ELR (cell line): Measurements from ENCODE around the gene CRHR2.

ENCODE experiments used
- DNase-seq: peaks from one replicate; pipeline ENCODE4 v3.0.0-alpha.2; 2015; ENCODE audit warnings: low read depth

The CRHR2 gene

DNA sequence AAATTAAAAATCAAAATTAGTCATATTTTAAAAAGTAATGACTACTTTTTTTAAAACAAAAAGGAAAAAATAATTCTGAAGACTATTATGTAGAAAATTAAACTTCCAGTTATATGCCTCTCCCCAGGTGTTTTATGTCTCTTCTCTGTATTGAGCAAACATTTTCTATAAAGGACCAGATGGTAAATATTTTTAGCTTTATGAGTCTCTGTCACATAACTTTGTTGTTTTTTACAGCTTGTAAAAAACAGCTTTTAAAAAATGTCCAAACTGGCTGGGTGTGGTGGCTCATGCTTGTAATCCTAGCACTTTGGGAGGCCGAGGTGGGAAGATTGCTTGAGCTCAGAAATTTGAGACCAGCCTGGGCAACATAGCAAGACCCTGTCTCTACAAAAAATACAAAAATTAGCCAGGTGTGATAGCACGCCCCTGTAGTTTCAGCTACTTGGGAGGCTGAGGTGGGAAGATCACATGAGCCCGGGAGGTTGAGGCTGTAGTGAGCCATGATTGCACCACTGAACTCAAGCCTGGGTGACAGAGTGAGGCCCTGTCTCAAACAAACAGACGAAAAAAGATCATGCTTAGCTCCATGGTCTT, 64.1 kb downstream of the CRHR2 start:
- no peak for DNase-seq

DNA sequence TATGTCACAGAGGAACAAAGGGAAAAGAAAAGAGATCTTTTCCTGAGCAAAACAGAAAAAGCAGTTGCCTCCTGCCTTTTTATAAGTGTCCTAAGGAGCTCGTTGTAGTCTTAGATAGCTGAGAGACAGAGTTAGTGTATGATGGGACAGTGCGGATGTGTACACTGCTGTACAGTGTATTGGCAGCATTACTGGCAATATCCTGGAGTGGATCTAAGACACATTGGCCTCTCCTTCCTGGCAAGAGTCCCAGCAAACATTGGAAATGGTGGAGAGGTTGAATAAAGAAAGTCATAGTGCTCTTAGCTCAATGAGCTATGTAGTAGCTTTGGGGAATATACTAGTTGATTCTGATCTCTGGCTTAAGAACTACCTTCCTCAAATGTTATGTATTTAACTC, 64.9 kb downstream of the CRHR2 start:
- no peak for DNase-seq

DNA sequence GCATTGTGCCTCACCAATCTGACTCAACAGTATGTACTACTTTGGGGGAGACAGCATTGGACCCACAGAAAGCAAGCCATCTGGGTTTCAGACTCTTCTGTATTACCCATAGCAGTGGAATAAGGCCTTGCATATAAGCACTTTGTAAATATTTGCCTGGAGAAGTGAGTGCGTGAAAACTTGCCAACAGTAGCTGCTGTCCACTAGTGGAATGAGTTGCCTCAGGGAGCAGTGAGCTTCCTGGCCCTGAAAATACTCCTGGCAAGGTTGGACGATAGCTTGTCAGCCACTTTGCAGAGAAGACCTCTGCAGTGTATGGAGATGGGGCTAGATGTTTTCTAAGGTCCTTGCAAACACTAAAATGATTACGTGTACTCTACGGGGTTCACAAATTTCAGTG, 65.9 kb downstream of the CRHR2 start:
- DNase-seq: no peak

DNA sequence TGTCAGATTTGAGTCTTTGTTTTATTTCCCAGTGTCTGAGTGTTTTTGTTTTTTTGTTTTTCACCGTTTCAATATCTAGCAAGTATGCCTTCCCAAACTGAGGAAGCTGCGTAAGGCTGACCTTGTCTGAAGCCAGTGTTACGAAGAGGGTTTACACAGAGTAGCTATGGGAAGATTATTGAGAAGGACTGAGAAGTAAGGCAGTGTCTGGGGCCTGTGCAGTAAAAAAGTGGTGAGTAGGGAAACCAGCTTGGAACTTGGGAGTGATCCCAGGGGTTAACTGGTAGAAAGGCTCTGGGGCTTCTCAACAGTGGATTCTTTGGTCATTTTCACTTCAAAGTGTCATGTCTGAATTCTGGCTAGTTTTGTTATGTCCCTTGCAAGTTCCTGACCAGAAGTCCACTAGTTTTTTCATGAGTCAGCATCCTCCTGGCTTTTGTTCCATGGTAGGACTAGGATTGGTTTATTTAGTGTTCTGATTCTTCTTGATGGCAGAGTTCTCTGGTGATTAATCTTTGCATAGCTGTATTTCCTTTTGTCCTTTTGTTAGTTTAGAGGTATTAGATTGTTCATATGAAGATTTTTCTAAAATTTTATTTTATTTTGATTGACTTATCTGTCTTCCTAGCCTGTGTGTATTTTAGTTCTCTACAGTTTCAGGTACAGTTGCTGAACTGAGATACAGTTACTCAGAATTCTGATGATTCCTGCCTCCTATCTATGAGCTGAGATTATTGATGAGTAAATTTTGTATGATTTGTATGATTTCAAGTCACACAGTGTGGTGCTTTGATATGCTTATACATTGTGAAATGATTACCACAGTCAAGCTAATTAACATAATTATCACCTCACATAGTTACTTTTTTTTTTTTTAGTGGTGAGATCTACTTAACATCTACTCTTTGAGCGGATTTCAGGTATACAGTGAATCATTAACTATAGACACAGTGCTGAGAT, 68.6 kb downstream of the CRHR2 start:
- no peak for DNase-seq

DNA sequence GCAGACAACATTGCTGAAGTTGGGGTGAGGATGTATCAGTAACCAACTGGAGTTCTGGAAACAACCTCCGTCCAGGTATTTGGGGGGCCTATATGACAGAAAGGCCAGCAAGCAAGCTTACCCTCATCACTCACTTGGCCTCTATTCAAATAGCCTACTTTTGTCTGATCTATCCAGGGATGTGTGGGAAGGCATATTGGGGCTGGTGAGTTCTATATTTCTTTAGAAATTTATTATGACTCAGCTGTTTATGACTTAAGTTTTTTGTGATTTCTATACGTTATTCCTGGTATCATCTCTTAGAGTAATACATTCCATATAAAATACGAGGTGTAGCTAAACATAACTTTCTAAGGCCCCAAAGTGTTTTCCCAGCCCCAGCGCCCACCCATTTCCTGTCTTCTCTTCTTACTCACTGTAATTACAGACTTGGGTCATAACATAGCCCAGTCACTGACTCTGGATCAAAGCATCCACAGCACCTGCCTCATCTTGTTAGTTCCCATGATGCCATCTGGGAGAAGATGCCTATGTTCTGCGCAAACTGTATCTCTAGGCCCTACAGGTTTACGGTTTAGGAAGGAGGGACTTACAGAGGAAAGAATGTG, 69.5 kb downstream of the CRHR2 start:
- peak; percentile 74 for DNase-seq

DNA sequence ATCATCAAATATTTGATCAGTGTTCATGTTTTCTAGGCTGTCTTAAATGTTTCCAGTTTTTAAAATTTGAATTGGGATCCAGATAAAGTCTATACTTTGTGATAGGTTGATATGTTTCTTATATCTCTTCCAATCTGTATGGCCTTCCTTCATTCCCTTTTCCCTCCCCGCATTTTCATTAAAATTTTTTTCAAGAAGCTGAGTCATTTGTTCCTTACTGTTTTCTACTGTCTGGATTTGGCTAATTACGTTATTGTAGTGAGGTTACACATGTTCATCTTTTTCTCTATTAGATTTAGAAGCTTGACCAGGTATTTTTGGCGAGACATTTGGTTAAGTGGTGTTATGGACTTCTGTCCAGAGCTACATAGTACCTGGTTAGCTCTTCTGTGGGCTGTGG, 76.4 kb downstream of the CRHR2 start:
- no peak for DNase-seq

DNA sequence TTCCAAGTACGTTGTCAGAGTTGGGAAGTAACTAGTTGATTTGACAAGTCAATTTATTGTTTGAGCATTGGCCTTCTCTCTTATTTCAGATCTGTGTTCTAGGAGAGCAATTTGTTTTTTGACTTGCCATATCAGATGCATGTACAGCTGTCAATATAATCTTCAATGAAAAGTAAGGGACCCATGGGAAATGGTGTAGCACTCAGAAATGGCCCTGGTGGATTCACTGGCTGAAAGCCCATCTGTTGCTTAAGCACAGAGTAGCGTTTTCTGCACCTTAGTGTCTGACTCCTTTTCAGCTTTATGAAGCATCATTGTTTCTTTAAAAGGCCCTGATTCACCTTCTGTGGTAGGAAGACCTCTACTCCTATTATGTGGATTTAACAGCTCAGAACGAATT, 77.4 kb downstream of the CRHR2 start:
- no peak for DNase-seq
